NCI-H69 (cell line): ENCODE results near the gene FHAD1.
A peak's percentile ranks its signal among the peaks of the same experiment; 100 is the strongest.

Experiments
- DNase-seq: peaks from one replicate; lab custom pipeline; 2025; lab: John Stamatoyannopoulos, UW

The FHAD1 gene

DNA sequence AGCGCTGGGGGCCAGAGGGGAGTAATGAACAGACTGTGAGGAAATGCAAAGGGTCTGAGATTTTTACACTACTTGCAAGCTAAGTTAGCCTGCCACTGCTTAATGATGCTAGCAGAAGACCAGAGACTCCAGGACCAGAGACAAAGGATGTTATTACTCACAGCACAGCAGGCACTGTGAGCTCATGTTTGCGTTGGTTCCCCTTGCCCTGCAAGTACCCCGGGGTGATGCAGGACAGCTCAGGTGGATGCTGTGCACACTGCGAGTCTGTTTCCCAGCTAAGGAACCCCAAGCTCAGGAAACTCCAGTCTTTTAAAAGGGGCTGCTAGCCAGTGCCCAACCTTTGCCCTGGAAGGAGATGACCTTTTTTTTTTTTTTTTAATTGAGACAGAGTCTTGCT, 1.2 kb downstream of the FHAD1 start:
- DNase-seq = peak; percentile 7

- no peak for DNase-seq
Observed at GRCh38 chr1:15249081-15249480, 2.1 kb downstream of the FHAD1 start.

GRCh38 chr1:15251857-15252835, 5.1 kb downstream of the FHAD1 start:
- DNase-seq = peak; percentile 17

GRCh38 chr1:15254559-15254958, 7.5 kb downstream of the FHAD1 start:
- DNase-seq = peak; percentile 11

DNA sequence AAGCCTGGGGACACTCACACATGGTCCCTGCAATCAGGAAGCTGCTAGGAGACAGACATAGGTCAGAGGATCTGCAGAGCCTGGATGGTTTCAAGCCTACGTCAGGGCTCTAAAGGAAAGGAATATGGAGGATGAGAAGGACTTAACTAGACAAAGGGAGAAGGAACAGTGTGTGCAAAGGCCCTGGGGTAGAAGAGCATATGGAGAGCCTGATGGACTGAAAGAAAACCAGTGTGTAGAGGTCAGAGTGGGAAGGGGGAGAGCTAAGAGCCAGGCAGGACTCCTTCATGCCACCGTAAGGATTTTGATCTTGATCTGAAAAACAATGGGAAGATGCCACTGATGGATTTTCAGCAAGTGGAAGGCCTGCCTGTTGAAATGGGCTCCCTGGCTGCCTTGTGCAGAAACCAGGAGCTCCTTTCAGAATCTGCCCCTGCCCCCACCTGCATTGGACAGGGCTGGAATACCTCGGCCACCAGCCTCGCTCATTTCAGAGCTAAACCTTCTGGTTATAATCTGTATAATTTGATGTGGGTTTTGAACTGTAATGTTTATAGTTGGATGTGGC, 8.6 kb downstream of the FHAD1 start:
- DNase-seq = no peak

- no peak for DNase-seq
Observed at GRCh38 chr1:15256584-15256983, 9.6 kb downstream of the FHAD1 start.

- no peak for DNase-seq
Observed at GRCh38 chr1:15257309-15257708, 10.3 kb downstream of the FHAD1 start.

DNA sequence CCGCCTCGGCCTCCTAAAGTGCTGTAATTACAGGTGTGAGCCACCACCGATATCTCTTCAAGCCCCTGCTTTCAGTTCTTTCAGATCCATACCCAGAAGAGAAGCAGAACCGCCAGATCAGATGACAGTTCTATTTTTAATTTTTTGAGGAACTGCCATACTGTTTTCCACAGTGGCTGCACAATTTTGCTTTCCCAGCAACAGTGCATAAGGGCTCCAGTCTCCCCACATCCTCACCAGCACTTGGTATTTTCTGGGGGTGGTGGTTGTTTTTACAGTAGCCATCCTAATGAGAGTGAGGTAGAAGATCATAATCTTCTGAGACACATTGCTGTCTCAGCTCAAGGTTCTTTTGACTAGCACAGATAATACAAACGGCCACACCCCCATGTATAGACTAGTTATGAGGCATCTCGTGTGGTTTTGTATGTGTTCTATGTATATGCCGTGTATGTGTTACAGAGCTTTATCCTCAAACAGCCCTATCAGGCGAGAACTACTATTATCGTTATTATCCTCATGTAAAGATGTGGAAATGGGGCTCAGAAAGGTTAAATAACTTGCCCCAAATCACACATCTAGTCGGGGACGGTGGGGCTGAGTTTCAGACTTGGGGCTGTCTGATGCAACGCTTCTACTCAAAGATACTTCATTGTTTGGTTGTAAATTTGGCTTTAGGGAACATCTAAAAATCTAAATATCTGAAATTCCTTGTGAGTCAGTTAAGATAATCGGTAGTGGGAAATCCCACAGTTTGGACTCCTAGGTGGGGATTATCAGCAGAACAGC, 12.0 kb downstream of the FHAD1 start:
- DNase-seq = no peak

- no peak for DNase-seq
Observed at GRCh38 chr1:15259622-15260007, 12.6 kb downstream of the FHAD1 start.

GRCh38 chr1:15260418-15261154, 13.6 kb downstream of the FHAD1 start:
- DNase-seq = no peak

DNA sequence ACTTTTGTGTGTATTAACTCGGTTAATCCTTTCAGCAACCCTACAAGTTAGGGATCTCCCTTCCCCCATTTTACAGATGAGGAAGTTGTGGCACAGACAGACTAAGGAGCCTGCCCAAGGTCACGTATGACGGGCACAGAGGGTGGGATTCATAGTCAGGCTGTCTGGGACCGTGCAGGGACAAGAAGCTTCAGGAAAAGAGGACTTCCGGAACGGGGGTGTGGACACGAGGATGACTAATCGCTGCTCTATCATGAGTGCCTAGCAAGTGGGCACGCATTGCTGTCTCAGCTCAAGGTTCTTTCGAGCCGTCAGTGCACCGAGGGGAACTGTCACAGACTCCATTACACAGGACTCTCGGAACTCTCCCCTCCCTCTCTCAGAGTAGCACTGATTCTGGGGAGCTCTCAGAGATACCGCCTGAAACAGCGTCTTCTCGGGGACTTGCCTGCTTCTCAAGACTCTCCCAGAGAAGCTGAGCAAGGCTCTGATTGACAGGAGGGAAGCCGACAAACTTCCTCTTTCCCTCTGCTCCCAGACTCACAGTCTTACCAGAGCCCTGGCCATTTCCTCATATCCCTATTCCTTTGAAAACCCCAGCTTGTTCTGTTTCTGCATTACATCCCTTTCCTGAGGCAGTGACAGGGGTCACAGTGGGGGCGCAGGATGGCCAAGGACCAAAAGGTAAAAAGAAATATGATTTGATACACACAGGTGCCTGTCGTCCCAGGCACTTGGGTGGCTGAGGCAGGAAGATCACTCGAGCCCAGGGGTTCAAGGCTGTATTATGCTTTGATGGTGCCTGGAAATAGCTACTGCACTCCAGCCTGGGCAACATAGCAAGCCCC, 14.4 kb downstream of the FHAD1 start:
- DNase-seq = no peak

DNA sequence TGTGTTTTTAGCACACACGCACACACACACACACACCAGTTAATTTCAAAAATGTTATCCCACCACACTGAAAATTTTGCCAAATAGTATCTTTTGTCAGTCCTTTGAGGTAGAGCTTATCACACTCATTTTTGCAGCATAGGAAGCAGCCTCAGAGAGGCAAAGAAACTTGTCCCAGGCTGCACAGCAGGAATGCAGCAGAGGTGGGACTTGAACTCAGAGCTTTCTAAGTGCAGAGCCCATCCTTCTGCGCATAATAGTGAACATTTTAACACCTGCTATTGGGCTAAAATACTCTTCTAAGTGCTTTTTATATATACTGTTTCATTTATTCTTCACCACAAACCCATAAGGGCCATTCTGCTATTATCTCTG, 15.0 kb downstream of the FHAD1 start:
- DNase-seq = no peak

GRCh38 chr1:15262706-15263105, 15.7 kb downstream of the FHAD1 start:
- DNase-seq = no peak

- no peak for DNase-seq
Observed at GRCh38 chr1:15264769-15265168, 17.7 kb downstream of the FHAD1 start.

- no peak for DNase-seq
Observed at GRCh38 chr1:15271196-15271595, 24.2 kb downstream of the FHAD1 start.

DNA sequence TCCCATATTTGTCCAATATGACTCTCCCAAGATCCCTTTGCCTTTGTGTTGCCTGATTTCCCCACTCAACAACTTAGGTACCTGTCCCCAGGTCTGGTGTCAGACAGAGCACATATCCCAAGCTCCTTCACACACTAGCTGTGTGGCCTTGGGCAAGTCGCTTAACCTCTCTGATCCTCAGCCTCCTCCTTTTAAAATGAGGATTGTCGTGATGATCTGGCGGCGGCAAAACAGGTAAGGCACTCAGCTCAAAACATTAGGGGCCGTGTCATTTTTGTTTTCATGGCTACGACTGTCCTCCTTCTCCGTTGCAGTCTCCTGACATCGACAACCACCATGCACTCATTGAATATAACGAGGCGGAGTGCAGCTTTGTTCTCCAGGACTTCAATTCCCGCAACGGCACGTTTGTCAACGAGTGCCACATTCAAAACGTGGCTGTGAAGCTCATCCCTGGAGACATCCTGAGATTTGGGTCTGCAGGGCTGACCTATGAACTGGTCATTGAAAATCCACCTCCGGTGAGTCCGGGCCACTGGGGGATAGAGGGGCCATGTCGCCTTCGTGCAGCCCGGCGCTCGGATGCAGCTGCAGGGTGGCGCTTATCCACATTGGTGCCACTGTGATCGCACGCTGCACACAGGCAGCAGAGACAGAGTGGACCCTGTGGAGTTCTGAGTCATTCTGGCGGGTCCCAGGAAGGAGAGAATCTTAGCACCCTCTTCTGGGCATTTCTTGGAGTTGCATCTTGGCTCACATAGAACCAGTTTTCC, 25.2 kb downstream of the FHAD1 start:
- peak; percentile 73 for DNase-seq

DNA sequence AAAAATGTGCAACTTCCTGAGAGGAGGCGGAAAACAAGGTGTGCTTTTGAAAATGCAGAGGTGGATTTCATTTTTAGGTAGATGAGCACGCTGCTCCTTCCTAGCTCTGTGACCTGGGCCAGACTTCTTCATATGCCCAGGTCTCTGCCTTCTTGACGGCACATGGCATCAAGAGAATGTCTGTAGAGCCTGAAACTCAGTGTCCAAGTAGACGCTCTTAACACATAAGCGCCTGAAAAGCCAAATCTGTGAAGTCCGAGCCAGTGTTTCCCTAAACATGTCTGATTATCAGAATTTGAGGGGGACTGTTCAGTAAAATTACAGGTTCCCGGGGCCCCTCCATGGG, 25.7 kb downstream of the FHAD1 start:
- no peak for DNase-seq

DNA sequence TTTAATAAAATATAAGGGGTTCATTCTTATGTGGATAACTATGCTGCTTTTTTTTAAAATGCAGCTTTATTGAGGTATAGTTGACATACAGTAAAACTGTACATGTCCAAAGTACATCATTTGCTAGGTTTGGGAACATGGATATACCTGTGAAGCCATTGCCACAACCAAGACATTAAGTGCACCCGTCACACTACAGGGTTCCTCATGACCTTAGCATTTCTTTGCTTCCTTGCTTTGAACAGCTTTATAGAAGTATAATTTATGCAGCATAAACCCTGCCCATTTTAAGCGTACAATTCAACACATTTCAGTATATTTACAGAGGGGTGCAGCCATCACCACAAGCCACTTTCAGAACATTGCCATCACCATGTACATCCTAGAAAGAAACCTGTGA, 26.3 kb downstream of the FHAD1 start:
- DNase-seq = peak; percentile 32

DNA sequence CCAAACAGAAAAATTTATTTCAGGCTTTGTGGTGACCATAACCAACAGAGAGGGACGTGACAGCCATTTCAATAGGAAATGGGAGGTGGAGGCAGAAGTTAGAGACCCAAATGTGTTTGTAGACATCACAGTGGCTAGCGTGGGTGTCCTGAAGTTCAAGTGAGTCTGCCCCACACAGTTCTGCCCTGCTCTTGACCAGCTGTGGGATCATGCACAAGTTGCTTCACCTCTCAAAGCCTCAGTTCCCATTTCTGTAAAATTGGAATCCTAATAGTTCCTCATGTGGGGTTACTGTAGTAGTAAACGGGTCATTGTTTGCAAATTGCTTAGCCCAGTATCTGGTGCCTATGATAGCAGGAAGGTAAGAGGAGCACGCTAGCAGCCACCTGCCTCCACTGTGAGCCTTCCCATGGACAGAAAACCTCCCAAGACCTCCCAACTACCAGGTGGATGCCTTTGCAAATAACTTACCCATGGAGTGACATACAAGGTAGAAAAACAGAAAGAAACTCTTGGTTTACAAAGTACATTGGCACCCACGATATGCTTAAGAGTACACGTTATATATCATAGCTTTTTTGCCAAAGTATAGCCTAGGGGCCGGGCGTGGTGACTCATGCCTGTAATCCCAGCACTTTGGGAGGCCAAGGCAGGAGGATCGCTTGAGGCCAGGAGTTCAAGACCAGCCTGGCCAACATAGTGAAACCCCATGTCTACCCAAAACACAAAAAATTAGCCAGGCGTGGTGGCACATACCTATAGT, 29.1 kb downstream of the FHAD1 start:
- DNase-seq = no peak
